Stimulated activated CD4-positive, alpha-beta T cell treated with anti-CD3 and anti-CD28 coated beads, Interleukin-12 subunit alpha, Interleukin-12 subunit beta, amount 100 ng/mL, for 48 hours (primary cell): ENCODE data around the gene CDKN2AIPNL.
"Not testable (repeated sequence)": the region's sequence is repeated elsewhere in the genome, so short reads cannot be mapped to it uniquely, and the experiment has no call there.

Experiments
- DNase-seq, 3 donors: peaks; one replicate each; pipeline ENCODE4 v3.0.0-alpha.2; 2020; ENCODE audit warnings: low read depth in 2 of 3, low spot score in 1 of 3

CDKN2AIPNL gene

GRCh38 chr5:134438721-134439123 lies 27.0 kb upstream of the CDKN2AIPNL start:
- no peak for DNase-seq

- no peak for DNase-seq
These were observed 26.3 kb upstream of the CDKN2AIPNL start for GRCh38 chr5:134437847-134438581.

GRCh38 chr5:134437340-134437846 lies 25.7 kb upstream of the CDKN2AIPNL start:
- DNase-seq, result no peak

- peak; percentile 28 for DNase-seq
These were observed 25.1 kb upstream of the CDKN2AIPNL start for GRCh38 chr5:134436523-134437339.

GRCh38 chr5:134435560-134435959 lies 23.9 kb upstream of the CDKN2AIPNL start:
- peak in 1 of 3 donors; percentile 18 for DNase-seq

- DNase-seq, result no peak
These were observed 21.1 kb upstream of the CDKN2AIPNL start for GRCh38 chr5:134432677-134433359.

GRCh38 chr5:134432174-134432573 lies 20.5 kb upstream of the CDKN2AIPNL start:
- no peak for DNase-seq

GRCh38 chr5:134430001-134430569 lies 18.4 kb upstream of the CDKN2AIPNL start:
- DNase-seq, result no peak

- no peak for DNase-seq
These were observed 15.9 kb upstream of the CDKN2AIPNL start for GRCh38 chr5:134427540-134428041.

- DNase-seq, result no peak
These were observed 14.7 kb upstream of the CDKN2AIPNL start for GRCh38 chr5:134426361-134426760.

- no peak for DNase-seq
These were observed 11.7 kb upstream of the CDKN2AIPNL start for GRCh38 chr5:134423376-134423775.

- no peak for DNase-seq
These were observed 11.2 kb upstream of the CDKN2AIPNL start for GRCh38 chr5:134422791-134423365.

- DNase-seq, result not testable (repeated sequence)
These were observed 9.4 kb upstream of the CDKN2AIPNL start for GRCh38 chr5:134421038-134421437.

GRCh38 chr5:134420343-134420742 lies 8.7 kb upstream of the CDKN2AIPNL start:
- DNase-seq, result no peak

- DNase-seq, result no peak
These were observed 7.3 kb upstream of the CDKN2AIPNL start for GRCh38 chr5:134418958-134419357.

- no peak for DNase-seq
These were observed 6.0 kb upstream of the CDKN2AIPNL start for GRCh38 chr5:134417707-134418106.

GRCh38 chr5:134413046-134413445 lies 1.4 kb upstream of the CDKN2AIPNL start:
- no peak for DNase-seq

- DNase-seq, result no peak
These were observed 494 bp downstream of the CDKN2AIPNL start for GRCh38 chr5:134411228-134411545.

- DNase-seq, result no peak
These were observed 859 bp downstream of the CDKN2AIPNL start for GRCh38 chr5:134410822-134411221.

- DNase-seq, result no peak
These were observed 2.4 kb downstream of the CDKN2AIPNL start for GRCh38 chr5:134409321-134409720.

- peak in 1 of 3 donors; percentile 15 for DNase-seq
These were observed 5.3 kb downstream of the CDKN2AIPNL start for GRCh38 chr5:134406390-134406789.
